GM18499 (cell line): ENCODE results near the gene RIPK4.

Experiments used
- ATAC-seq: cut with Tn5 transposase; IDR thresholded peaks from one replicate; pipeline ENCODE4 v1.9.1; 2021; ENCODE audit warnings: moderate number of reproducible peaks; ENCODE audit not compliant: insufficient read depth, unreplicated experiment

RIPK4 gene

GRCh38 chr21:41766883-41767605 is at the start of gene RIPK4:
TSS of gene RIPK4 (minus strand) at chr21:41767052. CDS start at chr21:41767041, 11 bp downstream.
- no peak for ATAC-seq

GRCh38 chr21:41815652-41816582 is 49.1 kb upstream of the RIPK4 start:
- no peak for ATAC-seq

- no peak for ATAC-seq
Measured at GRCh38 chr21:41813226-41813625, 46.4 kb upstream of the RIPK4 start.

- no peak for ATAC-seq
Measured at GRCh38 chr21:41812679-41813078, 45.8 kb upstream of the RIPK4 start.

- ATAC-seq: no peak
Measured at GRCh38 chr21:41810597-41810932, 43.7 kb upstream of the RIPK4 start.

- ATAC-seq: no peak
Measured at GRCh38 chr21:41809891-41810596, 43.2 kb upstream of the RIPK4 start.

GRCh38 chr21:41808846-41809245 is 42.0 kb upstream of the RIPK4 start:
- no peak for ATAC-seq

GRCh38 chr21:41808094-41808493 is 41.2 kb upstream of the RIPK4 start:
- no peak for ATAC-seq

GRCh38 chr21:41806773-41807172 is 39.9 kb upstream of the RIPK4 start:
- no peak for ATAC-seq

GRCh38 chr21:41805643-41806042 is 38.8 kb upstream of the RIPK4 start:
- ATAC-seq: no peak

GRCh38 chr21:41805038-41805437 is 38.2 kb upstream of the RIPK4 start:
- ATAC-seq: no peak

GRCh38 chr21:41804381-41804780 is 37.5 kb upstream of the RIPK4 start:
- no peak for ATAC-seq

GRCh38 chr21:41803316-41803715 is 36.5 kb upstream of the RIPK4 start:
- ATAC-seq: no peak

- ATAC-seq: no peak
Measured at GRCh38 chr21:41802684-41803083, 35.8 kb upstream of the RIPK4 start.

- ATAC-seq: no peak
Measured at GRCh38 chr21:41802198-41802584, 35.3 kb upstream of the RIPK4 start.

GRCh38 chr21:41801321-41802197 is 34.7 kb upstream of the RIPK4 start:
- no peak for ATAC-seq

GRCh38 chr21:41800425-41801320 is 33.8 kb upstream of the RIPK4 start:
- ATAC-seq: no peak

GRCh38 chr21:41799763-41800162 is 32.9 kb upstream of the RIPK4 start:
- ATAC-seq: no peak

GRCh38 chr21:41798326-41798725 is 31.5 kb upstream of the RIPK4 start:
- ATAC-seq: no peak
